DMS153 treated with DMSO at 0.1 percent for 48 hours (cell line): ENCODE data around the gene PARP4.
"Not testable (repeated sequence)": the region's sequence is repeated elsewhere in the genome, so short reads cannot be mapped to it uniquely, and the experiment has no call there.

Experiments used
- DNase-seq: peaks from one replicate; lab custom pipeline; 2025; ENCODE audit not compliant: unreplicated experiment; lab: John Stamatoyannopoulos, UW

Gene PARP4

GRCh38 chr13:24454056-24454455 lies 58.5 kb downstream of the PARP4 start:
- DNase-seq = no peak

- no peak for DNase-seq
Observed at GRCh38 chr13:24452044-24452443, 60.5 kb downstream of the PARP4 start.

GRCh38 chr13:24450530-24450929 lies 62.0 kb downstream of the PARP4 start:
- no peak for DNase-seq

- not testable (repeated sequence) for DNase-seq
Observed at GRCh38 chr13:24444851-24445250, 67.7 kb downstream of the PARP4 start.

- DNase-seq = no peak
Observed at GRCh38 chr13:24443366-24443765, 69.2 kb downstream of the PARP4 start.

- DNase-seq = not testable (repeated sequence)
Observed at GRCh38 chr13:24426045-24426444, 86.5 kb downstream of the PARP4 start.

GRCh38 chr13:24419668-24420067 lies 92.9 kb downstream of the PARP4 start:
- DNase-seq = not testable (repeated sequence)

GRCh38 chr13:24407844-24408243 lies 104.7 kb downstream of the PARP4 start:
- no peak for DNase-seq

GRCh38 chr13:24406524-24406923 lies 106.1 kb downstream of the PARP4 start:
- no peak for DNase-seq

GRCh38 chr13:24396821-24397220 lies 115.8 kb downstream of the PARP4 start:
- no peak for DNase-seq

- DNase-seq = no peak
Observed at GRCh38 chr13:24392972-24393371, 119.6 kb downstream of the PARP4 start.

GRCh38 chr13:24391771-24392683 lies 120.6 kb downstream of the PARP4 start:
- not testable (repeated sequence) for DNase-seq

GRCh38 chr13:24390795-24391194 lies 121.8 kb downstream of the PARP4 start:
- DNase-seq = not testable (repeated sequence)

- no peak for DNase-seq
Observed at GRCh38 chr13:24389506-24389905, 123.1 kb downstream of the PARP4 start.

GRCh38 chr13:24388743-24389142 lies 123.8 kb downstream of the PARP4 start:
- not testable (repeated sequence) for DNase-seq

GRCh38 chr13:24386816-24387708 lies 125.5 kb downstream of the PARP4 start:
- DNase-seq = no peak

- DNase-seq = no peak
Observed at GRCh38 chr13:24385902-24386301, 126.7 kb downstream of the PARP4 start.

- not testable (repeated sequence) for DNase-seq
Observed at GRCh38 chr13:24384946-24385345, 127.6 kb downstream of the PARP4 start.

GRCh38 chr13:24384091-24384490 lies 128.5 kb downstream of the PARP4 start:
- not testable (repeated sequence) for DNase-seq

GRCh38 chr13:24381541-24382265 lies 130.9 kb downstream of the PARP4 start:
- DNase-seq = no peak

GRCh38 chr13:24380881-24381280 lies 131.7 kb downstream of the PARP4 start:
- DNase-seq = not testable (repeated sequence)
